Retina (tissue), 1 donor: ENCODE measurements around the gene HEXD.

ENCODE experiments used
- DNase-seq: peaks from one replicate; pipeline ENCODE4 v3.0.0-alpha.2; 2016

HEXD gene

GRCh38 chr17:82382933-82383255, 35.3 kb upstream of the HEXD start:
- DNase-seq, result no peak

GRCh38 chr17:82383411-82383810, 34.7 kb upstream of the HEXD start:
- DNase-seq, result peak; percentile 44

GRCh38 chr17:82384051-82384729, 34.0 kb upstream of the HEXD start:
- no peak for DNase-seq

GRCh38 chr17:82384730-82385481, 33.2 kb upstream of the HEXD start:
- DNase-seq, result no peak

- DNase-seq, result peak; percentile 66
These were observed 32.4 kb upstream of the HEXD start for GRCh38 chr17:82385559-82386254.

GRCh38 chr17:82386255-82386831, 31.8 kb upstream of the HEXD start:
- DNase-seq, result no peak

GRCh38 chr17:82386881-82387704, 31.1 kb upstream of the HEXD start:
- DNase-seq, result no peak

GRCh38 chr17:82387705-82388106, 30.4 kb upstream of the HEXD start:
- DNase-seq, result no peak

GRCh38 chr17:82388223-82388921, 29.8 kb upstream of the HEXD start:
- DNase-seq, result no peak

- DNase-seq, result no peak
These were observed 29.2 kb upstream of the HEXD start for GRCh38 chr17:82388922-82389283.

GRCh38 chr17:82389379-82389778, 28.8 kb upstream of the HEXD start:
- DNase-seq, result no peak

- DNase-seq, result no peak
These were observed 27.9 kb upstream of the HEXD start for GRCh38 chr17:82390015-82390859.

GRCh38 chr17:82390860-82391435, 27.2 kb upstream of the HEXD start:
- no peak for DNase-seq

GRCh38 chr17:82391496-82392066, 26.6 kb upstream of the HEXD start:
- DNase-seq, result no peak

GRCh38 chr17:82392209-82392920, 25.8 kb upstream of the HEXD start:
- no peak for DNase-seq

GRCh38 chr17:82392941-82393340, 25.2 kb upstream of the HEXD start:
- DNase-seq, result no peak

GRCh38 chr17:82394278-82394677, 23.9 kb upstream of the HEXD start:
- no peak for DNase-seq

GRCh38 chr17:82396601-82397435, 21.3 kb upstream of the HEXD start:
- no peak for DNase-seq
